Adipocyte (in vitro differentiated cells): ENCODE data around the gene FGFR2.

Experiments used
- DNase-seq: peaks from one replicate; pipeline ENCODE4 v3.0.0-alpha.2; 2015; ENCODE audit warnings: low read depth
- H3K27me3 ChIP-seq: replicated peaks from 2 replicates; pipeline ENCODE4 v1.7.0; 2013; ENCODE audit warnings: mild to moderate bottlenecking, low read length, moderate library complexity; ENCODE audit not compliant: control insufficient read depth, insufficient read depth
- H3K36me3 ChIP-seq: 2 replicates; pipeline ENCODE4 v1.7.0; 2013; ENCODE audit warnings: low read length, mild to moderate bottlenecking, moderate library complexity; ENCODE audit not compliant: control insufficient read depth, insufficient read depth, severe bottlenecking
- H3K4me1 ChIP-seq: 2 replicates; pipeline ENCODE4 v1.7.0; 2013; ENCODE audit warnings: mild to moderate bottlenecking, low read length, moderate library complexity; ENCODE audit not compliant: control insufficient read depth, insufficient read depth
- H3K4me3 ChIP-seq: 2 replicates; pipeline ENCODE4 v1.7.0; 2013; ENCODE audit warnings: mild to moderate bottlenecking, low read length, moderate library complexity
- H3K9ac ChIP-seq: 2 replicates; pipeline ENCODE4 v1.7.0; 2013; ENCODE audit warnings: mild to moderate bottlenecking, low read length, moderate library complexity
- H3K9me3 ChIP-seq: 2 replicates; pipeline ENCODE4 v1.7.0; 2013; ENCODE audit warnings: mild to moderate bottlenecking, low read length, moderate library complexity; ENCODE audit not compliant: control insufficient read depth

FGFR2 gene

GRCh38 chr10:121595806-121596688, 2.2 kb downstream of the FGFR2 start:
- no peak overlapping the region for H3K4me3 ChIP-seq
- no peak overlapping the region for H3K9ac ChIP-seq
- no peak for DNase-seq
- H3K9me3 ChIP-seq: no peaks in the 10 kb centered on the region
- H3K4me1 ChIP-seq: peaks cover 7% of the 10 kb centered on the region
- peaks cover 44% of the 10 kb centered on the region for H3K27me3 ChIP-seq
- H3K36me3 ChIP-seq: no peaks in the 10 kb centered on the region

- H3K4me3 ChIP-seq: no peak overlapping the region
- peaks cover 7% of the 10 kb centered on the region for H3K4me1 ChIP-seq
- peaks cover 38% of the 10 kb centered on the region for H3K27me3 ChIP-seq
- no peak overlapping the region for H3K9ac ChIP-seq
- no peak for DNase-seq
- H3K36me3 ChIP-seq: no peaks in the 10 kb centered on the region
- no peaks in the 10 kb centered on the region for H3K9me3 ChIP-seq
Measured at GRCh38 chr10:121595351-121595805, 2.9 kb downstream of the FGFR2 start.

- Histone ChIP-seq H3K4me1 (peaks cover 7% of the 10 kb centered on the region), H3K9ac (no peak overlapping the region), H3K36me3 (no peaks in the 10 kb centered on the region), H3K9me3 (no peaks in the 10 kb centered on the region), H3K4me3 (no peak overlapping the region), H3K27me3 (peaks cover 32% of the 10 kb centered on the region)
- DNase-seq: no peak
Measured at GRCh38 chr10:121594623-121595350, 3.5 kb downstream of the FGFR2 start.

- Histone ChIP-seq H3K9ac (no peak overlapping the region), H3K4me1 (peaks cover 7% of the 10 kb centered on the region), H3K27me3 (peaks cover 25% of the 10 kb centered on the region), H3K36me3 (no peaks in the 10 kb centered on the region), H3K4me3 (no peak overlapping the region), H3K9me3 (no peaks in the 10 kb centered on the region)
- DNase-seq: no peak
Measured at GRCh38 chr10:121594076-121594475, 4.2 kb downstream of the FGFR2 start.

- H3K4me3 ChIP-seq: no peak overlapping the region
- H3K9me3 ChIP-seq: no peaks in the 10 kb centered on the region
- no peak overlapping the region for H3K9ac ChIP-seq
- H3K4me1 ChIP-seq: peaks cover 7% of the 10 kb centered on the region
- H3K27me3 ChIP-seq: peaks cover 25% of the 10 kb centered on the region
- DNase-seq: no peak
- H3K36me3 ChIP-seq: no peaks in the 10 kb centered on the region
Measured at GRCh38 chr10:121593281-121594075, 4.8 kb downstream of the FGFR2 start.

- Histone ChIP-seq H3K9me3 (no peaks in the 10 kb centered on the region), H3K9ac (no peak overlapping the region), H3K4me1 (peaks cover 7% of the 10 kb centered on the region), H3K36me3 (no peaks in the 10 kb centered on the region), H3K27me3 (peaks cover 25% of the 10 kb centered on the region), H3K4me3 (no peak overlapping the region)
- no peak for DNase-seq
Measured at GRCh38 chr10:121592155-121592890, 5.9 kb downstream of the FGFR2 start.

GRCh38 chr10:121591186-121591585, 7.1 kb downstream of the FGFR2 start:
- H3K4me1 ChIP-seq: peaks cover 4% of the 10 kb centered on the region
- H3K27me3 ChIP-seq: peaks cover 16% of the 10 kb centered on the region
- no peak overlapping the region for H3K9ac ChIP-seq
- no peak overlapping the region for H3K4me3 ChIP-seq
- peaks cover 4% of the 10 kb centered on the region for H3K9me3 ChIP-seq
- H3K36me3 ChIP-seq: no peaks in the 10 kb centered on the region
- DNase-seq: no peak

DNA sequence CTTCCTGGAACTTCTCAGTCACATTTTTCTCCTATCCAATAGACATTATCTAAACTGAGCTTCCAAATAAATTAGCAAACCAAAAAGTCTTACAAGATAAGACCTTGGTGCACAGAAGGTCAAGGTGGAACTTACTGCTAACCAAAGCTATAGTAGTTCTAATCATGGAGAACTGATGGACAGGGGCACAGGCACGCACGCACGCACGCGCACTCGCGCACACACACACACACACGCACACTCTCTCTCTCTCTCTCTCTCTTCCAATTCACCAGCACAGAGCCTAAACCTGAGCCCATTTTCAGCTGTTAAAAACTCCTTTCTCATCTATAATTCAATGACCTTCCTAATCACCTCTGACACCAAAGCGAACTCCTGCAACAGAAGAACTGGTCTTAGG, 7.5 kb downstream of the FGFR2 start:
- H3K9me3 ChIP-seq: peaks cover 4% of the 10 kb centered on the region
- no peaks in the 10 kb centered on the region for H3K36me3 ChIP-seq
- H3K9ac ChIP-seq: no peak overlapping the region
- H3K4me1 ChIP-seq: peaks cover 4% of the 10 kb centered on the region
- H3K27me3 ChIP-seq: peaks cover 13% of the 10 kb centered on the region
- no peak overlapping the region for H3K4me3 ChIP-seq
- no peak for DNase-seq

- peaks cover 13% of the 10 kb centered on the region for H3K27me3 ChIP-seq
- no peak for DNase-seq
- no peaks in the 10 kb centered on the region for H3K4me1 ChIP-seq
- H3K36me3 ChIP-seq: no peaks in the 10 kb centered on the region
- H3K9ac ChIP-seq: no peak overlapping the region
- peaks cover 4% of the 10 kb centered on the region for H3K9me3 ChIP-seq
- H3K4me3 ChIP-seq: no peak overlapping the region
Measured at GRCh38 chr10:121589553-121589952, 8.7 kb downstream of the FGFR2 start.

DNA sequence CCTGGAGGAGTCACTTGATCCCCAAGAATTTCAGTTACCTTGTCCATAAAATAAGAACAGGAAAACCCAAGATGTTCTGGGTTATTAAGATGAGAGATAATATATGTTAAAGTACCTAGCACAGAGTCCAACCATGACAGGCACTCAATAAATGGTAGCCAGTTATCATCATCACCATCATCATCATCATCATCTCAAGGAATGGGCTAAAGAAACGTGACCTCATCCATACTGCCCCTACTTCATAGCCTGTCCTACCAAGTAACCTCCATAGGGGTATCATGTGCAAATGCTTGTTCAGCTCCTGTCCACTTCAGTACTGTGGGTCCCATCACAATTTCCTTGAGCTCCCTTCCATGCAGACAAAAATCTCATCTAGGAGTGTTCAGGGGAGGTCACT, 14.4 kb downstream of the FGFR2 start:
- H3K4me1 ChIP-seq: no peaks in the 10 kb centered on the region
- no peaks in the 10 kb centered on the region for H3K36me3 ChIP-seq
- no peak overlapping the region for H3K4me3 ChIP-seq
- H3K9me3 ChIP-seq: peaks cover 4% of the 10 kb centered on the region
- H3K27me3 ChIP-seq: peaks cover 3% of the 10 kb centered on the region
- H3K9ac ChIP-seq: no peak overlapping the region
- no peak for DNase-seq
